H9 (cell line): Measurements from ENCODE around the gene ZSWIM5. TPM values are rescaled to one million over a fixed set of nuclear protein-coding genes. Genes with fewer than 3 reads are reported as not detected.

Experiments
- DNase-seq: peaks from one replicate; pipeline ENCODE4 v3.0.0-alpha.2; 2017
- H2AFZ ChIP-seq: one replicate; pipeline ENCODE4 v1.6.1; 2013; ENCODE audit warnings: mild to moderate bottlenecking, low read length, control low read depth, moderate library complexity
- H2AK5ac ChIP-seq: 2 replicates; pipeline ENCODE4 v1.6.1; 2013; ENCODE audit warnings: low read length, control low read depth, mixed read lengths; ENCODE audit not compliant: insufficient read length
- H2BK120ac ChIP-seq: one replicate; pipeline ENCODE4 v1.6.1; 2013; ENCODE audit warnings: low read depth, mild to moderate bottlenecking, low read length, control low read depth, inconsistent platforms; ENCODE audit not compliant: poor library complexity, severe bottlenecking
- H2BK12ac ChIP-seq: 2 replicates; pipeline ENCODE4 v1.6.1; 2013; ENCODE audit warnings: low read length, control low read depth, mixed read lengths, low read depth; ENCODE audit not compliant: insufficient read length
- H2BK15ac ChIP-seq: 2 replicates; pipeline ENCODE4 v1.6.1; 2013; ENCODE audit warnings: low read depth, low read length, control low read depth
- H2BK20ac ChIP-seq: one replicate; pipeline ENCODE4 v1.6.1; 2013; ENCODE audit warnings: low read depth, mild to moderate bottlenecking, low read length, control low read depth, inconsistent platforms; ENCODE audit not compliant: poor library complexity, severe bottlenecking
- H2BK5ac ChIP-seq: 2 replicates; pipeline ENCODE4 v1.6.1; 2013; ENCODE audit warnings: low read length, control low read depth, mixed read lengths; ENCODE audit not compliant: insufficient read length
- H3K14ac ChIP-seq: 2 replicates; pipeline ENCODE4 v1.6.1; 2013; ENCODE audit warnings: low read length, control low read depth; ENCODE audit not compliant: insufficient read depth
- H3K18ac ChIP-seq: 2 replicates; pipeline ENCODE4 v1.6.1; 2013; ENCODE audit warnings: low read depth, mild to moderate bottlenecking, mixed read lengths, low read length, control low read depth; ENCODE audit not compliant: insufficient read length
- H3K23ac ChIP-seq: 2 replicates; pipeline ENCODE4 v1.6.1; 2013; ENCODE audit warnings: low read length, control low read depth, mixed read lengths, low read depth; ENCODE audit not compliant: insufficient read length
- H3K23me2 ChIP-seq: 2 replicates; pipeline ENCODE4 v1.6.1; 2013; ENCODE audit warnings: low read depth, mild to moderate bottlenecking, mixed read lengths, low read length, control low read depth; ENCODE audit not compliant: insufficient read length, poor library complexity, severe bottlenecking
- H3K27ac ChIP-seq: 2 replicates; pipeline ENCODE4 v1.5.1; 2013; ENCODE audit warnings: low read length, control low read depth, mixed read lengths, low read depth; ENCODE audit not compliant: insufficient read length
- H3K27me3 ChIP-seq: 2 replicates; pipeline ENCODE4 v1.6.1; 2013; ENCODE audit warnings: low read length, control low read depth, inconsistent platforms; ENCODE audit not compliant: insufficient read depth
- H3K4ac ChIP-seq: 2 replicates; pipeline ENCODE4 v1.6.1; 2013; ENCODE audit warnings: low read depth, mild to moderate bottlenecking, control low read depth, inconsistent platforms, low read length, moderate library complexity
- H3K4me1 ChIP-seq: 2 replicates; pipeline ENCODE4 v1.6.1; 2013; ENCODE audit warnings: low read length, control low read depth, inconsistent platforms; ENCODE audit not compliant: insufficient read depth
- H3K4me2 ChIP-seq: 2 replicates; pipeline ENCODE4 v1.6.1; 2013; ENCODE audit warnings: low read length, control low read depth, mixed read lengths; ENCODE audit not compliant: insufficient read length, insufficient read depth
- H3K56ac ChIP-seq: 2 replicates; pipeline ENCODE4 v1.6.1; 2013; ENCODE audit warnings: low read depth, mild to moderate bottlenecking, mixed read lengths, low read length, control low read depth; ENCODE audit not compliant: insufficient read length
- H3K79me1 ChIP-seq: 2 replicates; pipeline ENCODE4 v1.6.1; 2013; ENCODE audit warnings: low read depth, mild to moderate bottlenecking, moderate library complexity, low read length, control low read depth, inconsistent platforms; ENCODE audit not compliant: insufficient read depth, poor library complexity, severe bottlenecking
- H3K79me2 ChIP-seq: 2 replicates; pipeline ENCODE4 v1.6.1; 2013; ENCODE audit warnings: low read length, control low read depth, inconsistent platforms; ENCODE audit not compliant: insufficient read depth
- H3K9ac ChIP-seq: 2 replicates; pipeline ENCODE4 v1.6.1; 2013; ENCODE audit warnings: low read length, control low read depth, mixed read lengths; ENCODE audit not compliant: insufficient read length; ENCODE audit errors: extremely low read depth
- H3K9me3 ChIP-seq: one replicate; pipeline ENCODE4 v1.6.1; 2013; ENCODE audit warnings: low read depth, low read length, inconsistent platforms; ENCODE audit not compliant: control insufficient read depth
- H3T11ph ChIP-seq: one replicate; pipeline ENCODE4 v1.6.1; 2013; ENCODE audit warnings: mild to moderate bottlenecking, low read length, control low read depth, inconsistent platforms
- H4K20me1 ChIP-seq: one replicate; pipeline ENCODE4 v1.6.1; 2013; ENCODE audit not compliant: control insufficient read depth, insufficient read length, insufficient read depth
- H4K5ac ChIP-seq: 2 replicates; pipeline ENCODE4 v1.6.1; 2013; ENCODE audit warnings: low read depth, mild to moderate bottlenecking, mixed read lengths, low read length, control low read depth; ENCODE audit not compliant: insufficient read length
- H4K8ac ChIP-seq: replicated peaks from 2 replicates; pipeline ENCODE4 v1.6.1; 2013; ENCODE audit warnings: low read length, control low read depth, mixed read lengths, low read depth; ENCODE audit not compliant: insufficient read length
- H4K91ac ChIP-seq: 2 replicates; pipeline ENCODE4 v1.6.1; 2013; ENCODE audit warnings: low read depth, mild to moderate bottlenecking, moderate library complexity, mixed read lengths, low read length, control low read depth; ENCODE audit not compliant: insufficient read length
- H3K27ac Mint-ChIP-seq, 3 experiments: 2 replicates in 2 of 3; 3 replicates in 1 of 3; pipeline ENCODE4 v1.8.0; 2020 to 2021; ENCODE audit warnings: mixed read lengths in 3 of 3, mild to moderate bottlenecking in 1 of 3, moderate library complexity in 1 of 3
- H3K27me3 Mint-ChIP-seq: 2 replicates; pipeline ENCODE4 v1.8.0; 2021; ENCODE audit warnings: low read depth, mild to moderate bottlenecking, moderate library complexity, mixed read lengths
- H3K36me3 Mint-ChIP-seq, 3 experiments: 2 replicates in 2 of 3; 3 replicates in 1 of 3; pipeline ENCODE4 v1.8.0; 2020 to 2021; ENCODE audit warnings: low read depth in 3 of 3, mixed read lengths in 3 of 3; ENCODE audit not compliant: insufficient read depth in 1 of 3
- H3K4me1 Mint-ChIP-seq, 2 experiments: 2 replicates each; pipeline ENCODE4 v1.8.0; 2020; ENCODE audit warnings: mixed read lengths in 2 of 2
- H3K4me3 Mint-ChIP-seq, 2 experiments: 2 replicates in 1 of 2; 3 replicates in 1 of 2; pipeline ENCODE4 v1.8.0; 2020 to 2021; ENCODE audit warnings: mild to moderate bottlenecking in 2 of 2, mixed read lengths in 2 of 2, moderate library complexity in 1 of 2
- H3K9me3 Mint-ChIP-seq, 2 experiments: 2 replicates in 1 of 2; 3 replicates in 1 of 2; pipeline ENCODE4 v1.8.0; 2020; ENCODE audit warnings: mild to moderate bottlenecking in 2 of 2, mixed read lengths in 2 of 2, moderate library complexity in 1 of 2
- total RNA-seq: library from RNA; stranded (reverse); gene quantifications from 2 replicates; pipeline ENCODE4 v1.2.1, GENCODE V29; 2021
- TF ChIP-seq, protein P1 (sequence below): fragments of 200-600 bp; sonication (generic); conservative IDR thresholded peaks from 3 replicates; pipeline ENCODE4 v1.8.0; 2021; ENCODE audit warnings: antibody characterized with exemption, mild to moderate bottlenecking

ZSWIM5 gene
- total RNA-seq, 1 experiment from 2014 or later, result 3.5 TPM

GRCh38 chr1:45093334-45093733, 113.1 kb downstream of the ZSWIM5 start:
- TF ChIP-seq, protein P1, sequence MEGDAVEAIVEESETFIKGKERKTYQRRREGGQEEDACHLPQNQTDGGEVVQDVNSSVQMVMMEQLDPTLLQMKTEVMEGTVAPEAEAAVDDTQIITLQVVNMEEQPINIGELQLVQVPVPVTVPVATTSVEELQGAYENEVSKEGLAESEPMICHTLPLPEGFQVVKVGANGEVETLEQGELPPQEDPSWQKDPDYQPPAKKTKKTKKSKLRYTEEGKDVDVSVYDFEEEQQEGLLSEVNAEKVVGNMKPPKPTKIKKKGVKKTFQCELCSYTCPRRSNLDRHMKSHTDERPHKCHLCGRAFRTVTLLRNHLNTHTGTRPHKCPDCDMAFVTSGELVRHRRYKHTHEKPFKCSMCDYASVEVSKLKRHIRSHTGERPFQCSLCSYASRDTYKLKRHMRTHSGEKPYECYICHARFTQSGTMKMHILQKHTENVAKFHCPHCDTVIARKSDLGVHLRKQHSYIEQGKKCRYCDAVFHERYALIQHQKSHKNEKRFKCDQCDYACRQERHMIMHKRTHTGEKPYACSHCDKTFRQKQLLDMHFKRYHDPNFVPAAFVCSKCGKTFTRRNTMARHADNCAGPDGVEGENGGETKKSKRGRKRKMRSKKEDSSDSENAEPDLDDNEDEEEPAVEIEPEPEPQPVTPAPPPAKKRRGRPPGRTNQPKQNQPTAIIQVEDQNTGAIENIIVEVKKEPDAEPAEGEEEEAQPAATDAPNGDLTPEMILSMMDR, result no peak
- Histone ChIP-seq H3K23me2 (no peaks in the 10 kb centered on the region), H4K5ac (no peak overlapping the region), H3K14ac (no peak overlapping the region), H2AK5ac (no peak overlapping the region), H3K27ac (no peak overlapping the region), H2AFZ (no peak overlapping the region), H3K4ac (no peak overlapping the region), H2BK15ac (no peak overlapping the region), H2BK12ac (no peak overlapping the region), H4K91ac (no peak overlapping the region), H3K79me2 (no peaks in the 10 kb centered on the region), H3K23ac (no peak overlapping the region), H2BK120ac (no peak overlapping the region), H4K20me1 (no peaks in the 10 kb centered on the region), H3K27me3 (no peaks in the 10 kb centered on the region), H3K79me1 (no peaks in the 10 kb centered on the region), H3K18ac (no peak overlapping the region), H3K4me1 (no peaks in the 10 kb centered on the region), H2BK20ac (no peak overlapping the region), H3K56ac (no peak overlapping the region), H4K8ac (no peak overlapping the region), H3K4me2 (no peak overlapping the region), H3K9me3 (no peaks in the 10 kb centered on the region), H2BK5ac (no peak overlapping the region), H3K9ac (no peak overlapping the region), H3T11ph (no peak overlapping the region)
- DNase-seq, result no peak
- Mint-ChIP-seq H3K36me3 (no peaks in the 10 kb centered on the region), H3K4me3 (no peak overlapping the region), H3K9me3 (no peaks in the 10 kb centered on the region), H3K27ac (no peak overlapping the region), H3K27me3 (no peaks in the 10 kb centered on the region), H3K4me1 (peaks cover 0 to 2% of the 10 kb centered on the region in 2 experiments; a peak in 1 of 4 replicates)
